H9 (cell line): Measurements from ENCODE around the gene LITAF. TPM values are rescaled to one million over a fixed set of nuclear protein-coding genes. Genes with fewer than 3 reads are reported as not detected.

Experiments
- DNase-seq: peaks from one replicate; pipeline ENCODE4 v3.0.0-alpha.2; 2017
- H2AFZ ChIP-seq: one replicate; pipeline ENCODE4 v1.6.1; 2013; ENCODE audit warnings: mild to moderate bottlenecking, low read length, control low read depth, moderate library complexity
- H2AK5ac ChIP-seq: 2 replicates; pipeline ENCODE4 v1.6.1; 2013; ENCODE audit warnings: low read length, control low read depth, mixed read lengths; ENCODE audit not compliant: insufficient read length
- H2BK120ac ChIP-seq: one replicate; pipeline ENCODE4 v1.6.1; 2013; ENCODE audit warnings: low read depth, mild to moderate bottlenecking, low read length, control low read depth, inconsistent platforms; ENCODE audit not compliant: poor library complexity, severe bottlenecking
- H2BK12ac ChIP-seq: 2 replicates; pipeline ENCODE4 v1.6.1; 2013; ENCODE audit warnings: low read length, control low read depth, mixed read lengths, low read depth; ENCODE audit not compliant: insufficient read length
- H2BK15ac ChIP-seq: 2 replicates; pipeline ENCODE4 v1.6.1; 2013; ENCODE audit warnings: low read depth, low read length, control low read depth
- H2BK20ac ChIP-seq: one replicate; pipeline ENCODE4 v1.6.1; 2013; ENCODE audit warnings: low read depth, mild to moderate bottlenecking, low read length, control low read depth, inconsistent platforms; ENCODE audit not compliant: poor library complexity, severe bottlenecking
- H2BK5ac ChIP-seq: 2 replicates; pipeline ENCODE4 v1.6.1; 2013; ENCODE audit warnings: low read length, control low read depth, mixed read lengths; ENCODE audit not compliant: insufficient read length
- H3K14ac ChIP-seq: 2 replicates; pipeline ENCODE4 v1.6.1; 2013; ENCODE audit warnings: low read length, control low read depth; ENCODE audit not compliant: insufficient read depth
- H3K18ac ChIP-seq: 2 replicates; pipeline ENCODE4 v1.6.1; 2013; ENCODE audit warnings: low read depth, mild to moderate bottlenecking, mixed read lengths, low read length, control low read depth; ENCODE audit not compliant: insufficient read length
- H3K23ac ChIP-seq: 2 replicates; pipeline ENCODE4 v1.6.1; 2013; ENCODE audit warnings: low read length, control low read depth, mixed read lengths, low read depth; ENCODE audit not compliant: insufficient read length
- H3K23me2 ChIP-seq: 2 replicates; pipeline ENCODE4 v1.6.1; 2013; ENCODE audit warnings: low read depth, mild to moderate bottlenecking, mixed read lengths, low read length, control low read depth; ENCODE audit not compliant: insufficient read length, poor library complexity, severe bottlenecking
- H3K27ac ChIP-seq: 2 replicates; pipeline ENCODE4 v1.5.1; 2013; ENCODE audit warnings: low read length, control low read depth, mixed read lengths, low read depth; ENCODE audit not compliant: insufficient read length
- H3K27me3 ChIP-seq: 2 replicates; pipeline ENCODE4 v1.6.1; 2013; ENCODE audit warnings: low read length, control low read depth, inconsistent platforms; ENCODE audit not compliant: insufficient read depth
- H3K4ac ChIP-seq: 2 replicates; pipeline ENCODE4 v1.6.1; 2013; ENCODE audit warnings: low read depth, mild to moderate bottlenecking, control low read depth, inconsistent platforms, low read length, moderate library complexity
- H3K4me1 ChIP-seq: 2 replicates; pipeline ENCODE4 v1.6.1; 2013; ENCODE audit warnings: low read length, control low read depth, inconsistent platforms; ENCODE audit not compliant: insufficient read depth
- H3K4me2 ChIP-seq: 2 replicates; pipeline ENCODE4 v1.6.1; 2013; ENCODE audit warnings: low read length, control low read depth, mixed read lengths; ENCODE audit not compliant: insufficient read length, insufficient read depth
- H3K56ac ChIP-seq: 2 replicates; pipeline ENCODE4 v1.6.1; 2013; ENCODE audit warnings: low read depth, mild to moderate bottlenecking, mixed read lengths, low read length, control low read depth; ENCODE audit not compliant: insufficient read length
- H3K79me1 ChIP-seq: 2 replicates; pipeline ENCODE4 v1.6.1; 2013; ENCODE audit warnings: low read depth, mild to moderate bottlenecking, moderate library complexity, low read length, control low read depth, inconsistent platforms; ENCODE audit not compliant: insufficient read depth, poor library complexity, severe bottlenecking
- H3K79me2 ChIP-seq: 2 replicates; pipeline ENCODE4 v1.6.1; 2013; ENCODE audit warnings: low read length, control low read depth, inconsistent platforms; ENCODE audit not compliant: insufficient read depth
- H3K9ac ChIP-seq: 2 replicates; pipeline ENCODE4 v1.6.1; 2013; ENCODE audit warnings: low read length, control low read depth, mixed read lengths; ENCODE audit not compliant: insufficient read length; ENCODE audit errors: extremely low read depth
- H3K9me3 ChIP-seq: one replicate; pipeline ENCODE4 v1.6.1; 2013; ENCODE audit warnings: low read depth, low read length, inconsistent platforms; ENCODE audit not compliant: control insufficient read depth
- H3T11ph ChIP-seq: one replicate; pipeline ENCODE4 v1.6.1; 2013; ENCODE audit warnings: mild to moderate bottlenecking, low read length, control low read depth, inconsistent platforms
- H4K20me1 ChIP-seq: one replicate; pipeline ENCODE4 v1.6.1; 2013; ENCODE audit not compliant: control insufficient read depth, insufficient read length, insufficient read depth
- H4K5ac ChIP-seq: 2 replicates; pipeline ENCODE4 v1.6.1; 2013; ENCODE audit warnings: low read depth, mild to moderate bottlenecking, mixed read lengths, low read length, control low read depth; ENCODE audit not compliant: insufficient read length
- H4K8ac ChIP-seq: replicated peaks from 2 replicates; pipeline ENCODE4 v1.6.1; 2013; ENCODE audit warnings: low read length, control low read depth, mixed read lengths, low read depth; ENCODE audit not compliant: insufficient read length
- H4K91ac ChIP-seq: 2 replicates; pipeline ENCODE4 v1.6.1; 2013; ENCODE audit warnings: low read depth, mild to moderate bottlenecking, moderate library complexity, mixed read lengths, low read length, control low read depth; ENCODE audit not compliant: insufficient read length
- H3K27ac Mint-ChIP-seq, 3 experiments: 2 replicates in 2 of 3; 3 replicates in 1 of 3; pipeline ENCODE4 v1.8.0; 2020 to 2021; ENCODE audit warnings: mixed read lengths in 3 of 3, mild to moderate bottlenecking in 1 of 3, moderate library complexity in 1 of 3
- H3K27me3 Mint-ChIP-seq: 2 replicates; pipeline ENCODE4 v1.8.0; 2021; ENCODE audit warnings: low read depth, mild to moderate bottlenecking, moderate library complexity, mixed read lengths
- H3K36me3 Mint-ChIP-seq, 3 experiments: 2 replicates in 2 of 3; 3 replicates in 1 of 3; pipeline ENCODE4 v1.8.0; 2020 to 2021; ENCODE audit warnings: low read depth in 3 of 3, mixed read lengths in 3 of 3; ENCODE audit not compliant: insufficient read depth in 1 of 3
- H3K4me1 Mint-ChIP-seq, 2 experiments: 2 replicates each; pipeline ENCODE4 v1.8.0; 2020; ENCODE audit warnings: mixed read lengths in 2 of 2
- H3K4me3 Mint-ChIP-seq, 2 experiments: 2 replicates in 1 of 2; 3 replicates in 1 of 2; pipeline ENCODE4 v1.8.0; 2020 to 2021; ENCODE audit warnings: mild to moderate bottlenecking in 2 of 2, mixed read lengths in 2 of 2, moderate library complexity in 1 of 2
- H3K9me3 Mint-ChIP-seq, 2 experiments: 2 replicates in 1 of 2; 3 replicates in 1 of 2; pipeline ENCODE4 v1.8.0; 2020; ENCODE audit warnings: mild to moderate bottlenecking in 2 of 2, mixed read lengths in 2 of 2, moderate library complexity in 1 of 2
- WGBS: extraction: QIAGEN DNeasy Blood & Tissue Kit; methylation state at CpG from one replicate; pipeline ENCODE4 v1.1.7; 2013; ENCODE audit warnings: missing lambda C conversion rate, low lambda C conversion rate, mixed read lengths; ENCODE audit not compliant: insufficient read length; ENCODE audit errors: extremely low coverage; 5-methylcytosine and 5-hydroxymethylcytosine counted together
- total RNA-seq: library from RNA; stranded (reverse); gene quantifications from 2 replicates; pipeline ENCODE4 v1.2.1, GENCODE V29; 2021
- TF ChIP-seq, protein P1 (sequence below): fragments of 200-600 bp; sonication (generic); conservative IDR thresholded peaks from 3 replicates; pipeline ENCODE4 v1.8.0; 2021; ENCODE audit warnings: antibody characterized with exemption, mild to moderate bottlenecking

LITAF gene
- total RNA-seq, 1 experiment from 2014 or later = 249 TPM

- Histone ChIP-seq H2BK20ac (no peak overlapping the region), H4K20me1 (no peaks in the 10 kb centered on the region), H3K14ac (no peak overlapping the region), H3K4ac (no peak overlapping the region), H3K4me2 (peak overlapping the region; percentile 32), H3K9me3 (peaks cover 4% of the 10 kb centered on the region), H2BK5ac (no peak overlapping the region), H3K23me2 (peaks cover 4% of the 10 kb centered on the region), H3K4me1 (peaks cover 17% of the 10 kb centered on the region), H3T11ph (no peak overlapping the region), H2BK120ac (no peak overlapping the region), H2BK15ac (no peak overlapping the region), H3K27me3 (peaks cover 9% of the 10 kb centered on the region), H3K56ac (no peak overlapping the region), H3K79me1 (no peaks in the 10 kb centered on the region), H2AFZ (no peak overlapping the region), H3K79me2 (no peaks in the 10 kb centered on the region; the same call in 1 of the 2 replicates), H4K5ac (no peak overlapping the region), H3K18ac (no peak overlapping the region), H3K23ac (no peak overlapping the region), H3K27ac (no peak overlapping the region), H2AK5ac (peak overlapping the region; percentile 26), H4K91ac (no peak overlapping the region), H3K9ac (no peak overlapping the region), H2BK12ac (no peak overlapping the region), H4K8ac (no peak overlapping the region)
- no peak for DNase-seq
- TF ChIP-seq, protein P1, sequence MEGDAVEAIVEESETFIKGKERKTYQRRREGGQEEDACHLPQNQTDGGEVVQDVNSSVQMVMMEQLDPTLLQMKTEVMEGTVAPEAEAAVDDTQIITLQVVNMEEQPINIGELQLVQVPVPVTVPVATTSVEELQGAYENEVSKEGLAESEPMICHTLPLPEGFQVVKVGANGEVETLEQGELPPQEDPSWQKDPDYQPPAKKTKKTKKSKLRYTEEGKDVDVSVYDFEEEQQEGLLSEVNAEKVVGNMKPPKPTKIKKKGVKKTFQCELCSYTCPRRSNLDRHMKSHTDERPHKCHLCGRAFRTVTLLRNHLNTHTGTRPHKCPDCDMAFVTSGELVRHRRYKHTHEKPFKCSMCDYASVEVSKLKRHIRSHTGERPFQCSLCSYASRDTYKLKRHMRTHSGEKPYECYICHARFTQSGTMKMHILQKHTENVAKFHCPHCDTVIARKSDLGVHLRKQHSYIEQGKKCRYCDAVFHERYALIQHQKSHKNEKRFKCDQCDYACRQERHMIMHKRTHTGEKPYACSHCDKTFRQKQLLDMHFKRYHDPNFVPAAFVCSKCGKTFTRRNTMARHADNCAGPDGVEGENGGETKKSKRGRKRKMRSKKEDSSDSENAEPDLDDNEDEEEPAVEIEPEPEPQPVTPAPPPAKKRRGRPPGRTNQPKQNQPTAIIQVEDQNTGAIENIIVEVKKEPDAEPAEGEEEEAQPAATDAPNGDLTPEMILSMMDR = no peak
- Mint-ChIP-seq H3K27ac (peak overlapping the region in 2 of 3 experiments; percentile 5 to 94; a peak in 3 of 7 replicates), H3K36me3 (peaks cover 2 to 27% (median 15%) of the 10 kb centered on the region in 3 experiments; a peak in 4 of 7 replicates), H3K4me3 (peak overlapping the region; percentile 37 to 74), H3K4me1 (peaks cover 66 to 68% of the 10 kb centered on the region in 2 experiments), H3K27me3 (no peaks in the 10 kb centered on the region; the same call in none of the 2 replicates), H3K9me3 (no peaks in the 10 kb centered on the region)
- no CpG with 5 or more reads among the region's 7 CpGs for WGBS
These were observed 3.6 kb downstream of the LITAF start for GRCh38 chr16:11583166-11583565.
